T-helper 9 cell (primary cell): ENCODE results near the gene NEDD9.

Experiments
- DNase-seq: peaks from one replicate; pipeline ENCODE4 v3.0.0-alpha.2; 2020

The NEDD9 gene

DNA sequence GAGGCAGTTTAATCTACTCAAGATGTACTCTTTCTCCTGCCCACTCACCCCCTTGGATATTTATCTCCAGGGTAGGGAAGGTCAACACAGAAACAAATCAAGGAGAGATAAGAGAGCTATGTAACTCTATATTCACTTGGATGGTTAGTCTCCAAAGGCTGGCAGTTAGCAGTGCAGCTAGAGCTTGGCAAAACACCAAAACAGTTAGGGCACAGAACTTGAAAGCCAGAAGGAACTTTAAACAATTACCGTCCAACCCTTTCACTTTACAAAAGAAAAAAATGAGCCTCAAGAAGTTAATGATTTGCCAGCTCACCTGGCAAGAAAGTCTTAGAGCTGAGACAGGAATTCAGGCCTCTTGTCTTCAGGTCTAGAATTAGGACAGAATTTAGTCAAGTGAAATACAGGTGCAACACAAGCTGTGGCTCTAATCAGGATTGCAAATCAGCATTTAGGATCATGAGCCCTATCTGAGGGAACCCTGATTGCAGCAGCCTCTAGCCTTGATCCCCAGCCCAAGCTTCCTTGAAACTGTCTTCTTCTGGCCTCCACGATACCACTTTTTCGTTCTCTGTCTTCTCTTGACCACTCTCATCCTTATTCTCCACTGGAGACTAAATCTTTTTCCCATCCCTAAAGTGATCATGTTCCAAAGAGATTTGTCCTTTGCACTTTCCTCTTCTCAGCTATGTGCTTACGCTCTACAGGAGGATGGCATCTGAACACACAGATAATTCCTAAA is 14.9 kb downstream of the NEDD9 start:
- no peak for DNase-seq

GRCh38 chr6:11215773-11216172 is 16.7 kb downstream of the NEDD9 start:
- no peak for DNase-seq

- DNase-seq, result no peak
These were observed 17.6 kb downstream of the NEDD9 start for GRCh38 chr6:11214901-11215300.

DNA sequence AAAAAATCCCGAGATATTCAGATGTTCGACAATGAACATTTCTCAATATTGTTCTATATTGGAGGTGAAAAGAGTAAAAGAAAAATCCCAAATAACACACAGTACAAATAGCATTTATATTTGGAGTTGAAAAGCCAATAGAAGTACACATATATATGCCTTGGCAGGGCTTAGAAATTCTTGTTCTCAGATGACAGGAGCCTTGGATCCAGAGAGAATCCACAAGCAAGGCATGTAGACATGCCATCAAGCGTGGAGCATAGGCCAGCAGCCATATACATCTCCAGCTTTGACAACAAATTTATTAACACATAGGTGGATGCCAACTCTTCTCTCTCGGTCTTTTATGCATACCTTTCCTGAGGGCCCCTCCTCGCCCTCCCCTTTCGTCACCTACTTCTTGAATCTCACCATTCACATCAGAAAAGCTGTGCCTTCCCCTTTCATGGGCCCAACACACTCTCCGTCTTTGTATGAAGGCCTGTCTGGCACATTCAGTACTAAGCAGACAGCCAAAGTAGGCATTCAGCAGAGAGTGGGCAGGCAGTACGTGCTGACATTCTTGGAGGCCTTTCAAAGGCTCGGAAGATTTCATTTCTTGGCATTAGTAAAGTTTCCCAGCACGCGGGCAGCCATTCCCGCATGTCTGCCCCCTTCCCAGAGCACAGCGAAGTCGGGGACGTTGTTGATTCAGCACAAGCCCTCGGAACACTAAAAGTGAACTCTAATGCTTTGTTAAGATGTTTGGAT is 18.2 kb downstream of the NEDD9 start:
- DNase-seq, result no peak

GRCh38 chr6:11213422-11214021 is 18.9 kb downstream of the NEDD9 start:
- no peak for DNase-seq

- DNase-seq, result no peak
These were observed 19.8 kb downstream of the NEDD9 start for GRCh38 chr6:11212664-11213063.

DNA sequence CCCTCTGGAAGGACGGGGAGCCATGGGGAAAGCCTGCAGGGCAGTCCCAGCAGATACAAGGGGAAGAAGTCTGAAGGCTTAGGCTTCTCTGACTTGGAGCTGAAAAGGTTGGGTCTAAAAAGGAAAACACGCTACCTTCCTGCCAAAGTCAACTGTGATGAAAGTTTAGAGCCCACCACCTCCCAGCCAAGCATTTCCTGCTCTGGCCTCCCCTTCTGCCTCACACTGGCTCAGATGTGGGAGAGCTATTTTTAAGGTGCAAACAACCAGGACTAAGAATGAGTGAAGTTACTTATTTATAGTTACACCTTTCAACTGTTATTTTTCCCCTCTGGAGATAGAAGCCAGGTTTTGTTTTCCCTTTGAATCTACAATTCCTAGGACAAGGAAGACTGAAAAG is 21.2 kb downstream of the NEDD9 start:
- DNase-seq, result no peak

DNA sequence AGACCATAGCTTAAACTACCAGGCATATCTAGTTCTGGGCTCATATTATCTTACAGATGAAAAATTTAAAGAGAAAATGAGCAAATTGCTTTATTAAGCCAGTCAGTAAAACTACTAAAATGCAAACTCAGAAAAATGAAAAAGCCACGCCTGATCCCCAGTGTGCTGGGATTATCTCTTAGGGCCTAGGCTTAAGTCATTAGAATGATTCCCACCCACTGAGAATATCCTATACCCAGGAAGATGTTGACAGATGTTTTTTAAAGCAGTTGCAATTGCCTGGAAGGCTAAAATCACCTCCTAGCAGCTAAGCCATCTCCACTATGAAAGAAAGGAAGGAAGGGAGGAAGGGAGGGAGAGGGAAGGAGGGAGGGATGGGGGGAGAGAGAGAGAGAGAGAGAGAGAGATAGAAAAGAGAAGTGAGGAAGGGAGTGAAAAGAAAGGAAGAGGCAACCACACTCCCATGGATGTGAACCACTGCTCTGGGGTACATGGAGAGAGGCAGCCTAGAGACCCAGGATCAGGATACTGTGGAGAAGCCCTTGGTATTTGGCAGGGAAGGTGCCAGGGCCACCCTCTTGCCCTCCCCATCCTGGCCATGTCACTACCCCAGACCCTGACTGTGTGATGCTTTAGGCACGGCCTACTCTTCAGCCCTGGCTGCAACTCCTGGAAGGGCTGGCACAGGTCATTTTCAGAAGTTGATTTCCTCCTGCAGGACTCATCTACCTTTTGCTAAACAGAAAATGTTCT is 21.9 kb downstream of the NEDD9 start:
- DNase-seq, result no peak

DNA sequence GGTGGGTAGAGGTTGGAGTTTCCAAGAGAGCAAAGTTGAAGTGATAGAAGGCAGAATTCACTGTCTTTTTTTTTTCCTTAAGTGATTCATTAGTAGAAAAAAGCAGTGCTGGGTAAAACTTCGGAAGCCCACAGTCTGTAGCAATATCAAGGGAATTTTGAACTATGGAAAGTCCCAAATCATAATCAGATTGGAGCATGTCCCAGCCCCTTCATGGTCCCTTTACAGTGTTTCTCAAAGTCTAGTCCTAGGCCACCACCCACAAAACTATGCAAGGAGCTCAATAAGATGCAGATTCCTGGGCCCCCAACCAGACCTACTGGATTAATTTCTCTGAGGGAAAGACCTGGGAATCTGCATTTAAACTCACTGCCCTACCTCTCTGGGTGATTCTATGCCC is 22.6 kb downstream of the NEDD9 start:
- no peak for DNase-seq

DNA sequence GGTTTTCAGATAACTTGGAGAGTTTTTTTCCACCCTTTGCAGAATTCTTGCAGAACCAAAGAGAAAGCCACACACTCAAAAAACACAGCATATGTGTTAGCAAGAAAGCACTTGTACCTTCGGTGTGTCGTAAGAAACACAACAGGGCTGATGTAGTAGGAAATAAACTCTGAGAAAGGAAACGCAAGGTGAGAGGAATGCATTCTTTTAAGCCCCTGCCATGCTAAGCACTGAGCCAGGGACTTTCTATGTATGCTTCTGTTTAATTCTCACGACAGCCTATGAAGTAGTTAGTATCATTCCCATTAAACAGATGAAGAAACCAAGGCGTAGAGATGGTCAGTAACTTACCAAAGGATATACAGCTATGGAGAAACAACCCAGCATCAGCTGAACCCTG is 23.1 kb downstream of the NEDD9 start:
- DNase-seq, result no peak

DNA sequence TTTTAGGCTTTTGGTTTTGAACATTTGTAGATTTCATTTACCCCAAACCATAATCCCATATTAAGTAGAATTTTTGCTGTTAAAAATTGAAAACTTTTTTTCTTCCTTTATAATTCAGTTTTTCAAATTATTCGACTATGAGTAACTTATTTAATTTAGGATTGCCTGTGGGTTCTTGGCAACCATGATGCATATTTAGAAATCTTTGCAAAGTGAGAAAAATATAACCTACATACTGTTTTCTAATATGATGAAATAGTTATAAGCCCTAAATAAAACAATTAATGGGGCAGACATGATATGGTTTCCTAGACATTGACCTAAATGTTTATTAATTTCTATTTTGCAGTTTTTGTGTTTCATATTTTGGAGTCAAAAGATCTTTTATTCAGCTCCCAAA is 23.6 kb downstream of the NEDD9 start:
- DNase-seq, result no peak

- no peak for DNase-seq
These were observed 24.2 kb downstream of the NEDD9 start for GRCh38 chr6:11208267-11208666.

- DNase-seq, result no peak
These were observed 25.1 kb downstream of the NEDD9 start for GRCh38 chr6:11207199-11207968.

GRCh38 chr6:11206576-11206975 is 25.9 kb downstream of the NEDD9 start:
- no peak for DNase-seq

GRCh38 chr6:11204794-11205366 is 27.6 kb downstream of the NEDD9 start:
- no peak for DNase-seq

DNA sequence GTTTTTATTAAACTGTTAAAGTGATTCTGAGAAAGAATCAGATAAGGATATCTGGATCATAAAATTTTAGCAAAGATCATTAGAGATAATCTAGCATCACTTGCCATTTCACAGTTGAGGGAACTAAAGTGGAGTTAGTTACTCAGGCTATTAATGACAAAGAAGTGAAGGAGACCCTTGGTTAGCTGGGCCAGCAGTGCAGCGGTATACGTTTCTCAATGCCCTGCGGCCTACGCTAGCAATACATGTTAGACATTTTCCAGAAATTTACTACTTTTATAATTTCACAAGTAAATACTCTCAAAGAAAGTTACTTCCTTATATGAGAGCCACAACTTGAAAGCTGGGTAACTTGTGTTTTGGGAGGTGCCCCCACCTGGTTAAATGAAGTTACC is 28.5 kb downstream of the NEDD9 start:
- DNase-seq, result no peak

GRCh38 chr6:11203306-11204004 is 29.0 kb downstream of the NEDD9 start:
- no peak for DNase-seq

- DNase-seq, result no peak
These were observed 29.8 kb downstream of the NEDD9 start for GRCh38 chr6:11202513-11203305.

GRCh38 chr6:11201772-11202512 is 30.5 kb downstream of the NEDD9 start:
- DNase-seq, result no peak

DNA sequence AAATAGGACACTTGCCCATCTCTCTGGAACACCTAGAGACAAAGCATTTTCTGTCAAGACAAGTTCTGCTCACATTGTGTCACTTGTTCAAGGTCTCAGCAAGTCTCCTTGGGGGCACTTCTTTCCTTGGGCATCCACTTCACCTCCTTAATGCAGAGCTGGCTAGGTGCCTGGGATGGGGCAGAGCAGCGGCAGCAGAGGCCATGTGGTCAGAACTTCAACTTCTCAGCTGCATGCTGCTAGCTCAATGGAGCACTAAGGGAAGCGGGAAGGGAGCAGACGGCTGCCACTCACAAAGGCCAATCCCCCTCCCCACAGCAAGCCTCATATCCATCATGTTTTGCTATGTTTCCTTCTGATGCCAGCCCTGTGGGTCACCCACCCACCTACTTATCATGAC is 31.5 kb downstream of the NEDD9 start:
- DNase-seq, result no peak
